HepG2 (cell line): ENCODE results near the gene TNNI2. TPM values are rescaled to one million over a fixed set of nuclear protein-coding genes. Genes with fewer than 3 reads are reported as not detected.
A peak's percentile ranks its signal among the peaks of the same experiment; 100 is the strongest.

Experiments used
- ATAC-seq: fragments of 200-7000 bp; cut with Tn5 transposase; 3 replicates; pipeline ENCODE4 v1.9.1; 2020; ENCODE audit warnings: mild to moderate bottlenecking, moderate library complexity
- BruUV-seq: library from RNA; stranded (reverse); fragments of 400-500 nt; replicated peaks from 2 replicates; lab custom pipeline; 2021; lab: Mats Ljungman, UMichigan
- CTCF ChIA-PET: fragments of 300-600 bp; formaldehyde crosslinking; extraction: SDS; loops from one replicate; lab custom pipeline; 2021; ENCODE audit warnings: low total read pairs, inconsistent platforms, low intra/inter-chr PET ratio; lab: Yijun Ruan, JAX
- POLR2A ChIA-PET: fragments of 350-600 bp; sonication (Branson Sonifier 250); formaldehyde crosslinking; loops from one replicate; lab custom pipeline; 2020; ENCODE audit warnings: antibody characterized with exemption, inconsistent platforms; lab: Yijun Ruan, JAX
- DNase-seq: peaks from one replicate; pipeline ENCODE4 v3.0.0-alpha.2; 2015; ENCODE audit warnings: low spot score
- FAIRE-seq: peaks from 3 replicates; lab custom pipeline; 2011; peaks lifted over from hg19 to GRCh38; lab: Jason Lieb, UNC
- H2AFZ ChIP-seq: one replicate; pipeline ENCODE4 v1.6.1; 2011; ENCODE audit warnings: low read length, inconsistent platforms
- H3K27ac ChIP-seq: fragments of 300-600 bp; 3 replicates; pipeline ENCODE4 v1.8.0; 2011; ENCODE audit warnings: mixed run types, mild to moderate bottlenecking, mixed read lengths, low read length, inconsistent platforms; ENCODE audit not compliant: insufficient read depth; ENCODE audit errors: extremely low read length
- H3K27me3 ChIP-seq, 2 experiments: fragments of 200-600 bp in 1 of 2; 2 replicates in 1 of 2; 3 replicates in 1 of 2; pipeline versions ENCODE4 v1.6.0 to v1.8.0; 2011; ENCODE audit warnings: low read length in 2 of 2, mild to moderate bottlenecking in 2 of 2, moderate library complexity in 2 of 2, inconsistent platforms in 1 of 2; ENCODE audit not compliant: insufficient read depth in 2 of 2, control insufficient read depth in 1 of 2
- H3K36me3 ChIP-seq, 2 experiments: fragments of 200-600 bp in 1 of 2; replicated peaks in 1 of 2; 2 replicates in 1 of 2; 3 replicates in 1 of 2; pipeline versions ENCODE4 v1.5.1 to v1.8.0; 2011; ENCODE audit warnings: low read length in 2 of 2, inconsistent platforms in 1 of 2; ENCODE audit not compliant: insufficient read depth in 2 of 2, control insufficient read depth in 1 of 2
- H3K4me1 ChIP-seq: 2 replicates; pipeline ENCODE4 v1.5.1; 2012; ENCODE audit warnings: low read length, inconsistent platforms; ENCODE audit not compliant: insufficient read depth
- H3K4me2 ChIP-seq: 2 replicates; pipeline ENCODE4 v1.6.0; 2011; ENCODE audit warnings: low read depth, low read length, inconsistent platforms
- H3K4me3 ChIP-seq, 3 experiments: fragments of 200-600 bp in 1 of 3; sonication (generic), shearing (Covaris generic) in 1 of 3; replicated peaks in 1 of 3; 2 replicates each; pipeline ENCODE4 v1.5.1; 2011 to 2016; ENCODE audit warnings: low read length in 3 of 3, inconsistent platforms in 2 of 3, low read depth in 2 of 3, mild to moderate bottlenecking in 2 of 3, control low read depth in 1 of 3, mixed read lengths in 1 of 3; ENCODE audit not compliant: insufficient read depth in 1 of 3
- H3K79me2 ChIP-seq: one replicate; pipeline ENCODE4 v1.6.1; 2011; ENCODE audit warnings: low read length, inconsistent platforms; ENCODE audit not compliant: insufficient read depth
- H3K9ac ChIP-seq: 2 replicates; pipeline ENCODE4 v1.6.0; 2011; ENCODE audit warnings: mild to moderate bottlenecking, low read depth, low read length, inconsistent platforms; ENCODE audit not compliant: insufficient read depth
- H3K9me3 ChIP-seq: 2 replicates; pipeline ENCODE4 v1.5.1; 2012; ENCODE audit warnings: mild to moderate bottlenecking, low read length
- H4K20me1 ChIP-seq: 2 replicates; pipeline ENCODE4 v1.6.0; 2011; ENCODE audit warnings: inconsistent platforms, mild to moderate bottlenecking, low read length, moderate library complexity; ENCODE audit not compliant: insufficient read depth
- ARNT ChIP-seq: fragments of 450-650 bp; IDR thresholded peaks from 2 replicates; pipeline ENCODE4 v1.6.1; 2017
- BCL6 ChIP-seq: IDR thresholded peaks from 2 replicates; pipeline ENCODE4 v1.6.1; 2016; ENCODE audit warnings: missing genetic modification reagents, missing compliant biosample characterization
- DNMT1 ChIP-seq: sonication (generic); formaldehyde crosslinking; IDR thresholded peaks from 2 replicates; pipeline ENCODE4 v1.5.1; 2020; ENCODE audit warnings: mild to moderate bottlenecking, missing genetic modification reagents
- ERF ChIP-seq: IDR thresholded peaks from 2 replicates; pipeline ENCODE4 v1.6.1; 2018; ENCODE audit warnings: missing biosample characterization, missing genetic modification reagents
- MIXL1 ChIP-seq: IDR thresholded peaks from 2 replicates; pipeline ENCODE4 v1.6.1; 2016
- NFYC ChIP-seq: IDR thresholded peaks from 2 replicates; pipeline ENCODE4 v1.6.1; 2016; ENCODE audit warnings: missing genetic modification reagents, missing compliant biosample characterization
- ZBTB7B ChIP-seq: sonication (generic); formaldehyde crosslinking; IDR thresholded peaks from 2 replicates; pipeline ENCODE4 v1.4.0; 2020; ENCODE audit warnings: missing genetic modification reagents
- ZNF343 ChIP-seq: sonication (generic); formaldehyde crosslinking; IDR thresholded peaks from 2 replicates; pipeline ENCODE4 v1.4.0; 2020; ENCODE audit warnings: mild to moderate bottlenecking, missing genetic modification reagents
- ZNF569 ChIP-seq: sonication (generic); formaldehyde crosslinking; IDR thresholded peaks from 2 replicates; pipeline ENCODE4 v1.5.0; 2020; ENCODE audit warnings: mild to moderate bottlenecking, missing genetic modification reagents, moderate library complexity, borderline replicate concordance
- ZNF790 ChIP-seq: sonication (generic); formaldehyde crosslinking; IDR thresholded peaks from 2 replicates; pipeline ENCODE4 v1.8.0; 2022; ENCODE audit warnings: missing genetic modification reagents, mild to moderate bottlenecking, borderline replicate concordance
- WGBS: methylation state at CpG from one replicate; pipeline ENCODE4 v1.1.6; 2017; ENCODE audit warnings: low lambda C conversion rate; 5-methylcytosine and 5-hydroxymethylcytosine counted together
- in situ Hi-C: cut with HindIII; loops from 2 replicates; pipeline ENCODE4 v1.10.0; 2017; ENCODE audit warnings: low pct_unique_long_range_greater_than_20kb; ENCODE audit not compliant: extremely low pct_ligation_motif_present
- intact Hi-C: fragments of 100-400 bp; cut with micrococcal nuclease; formaldehyde crosslinking; loops from one replicate; pipeline ENCODE4 v1.10.0; 2022; ENCODE audit not compliant: unreplicated experiment
- polyA plus RNA-seq, 8 experiments: library from polyadenylated mRNA; depleted of rRNA in 3 of 8; stranded (reverse) in 7 of 8; unstranded in 1 of 8; fragments of >200 nt; fragmentation: Illumina TruSeq in 4 of 8; extraction: Trizol in 4 of 8; gene quantifications; 2 replicates each; pipeline versions ENCODE4 v1.2.1 to v1.2.3, GENCODE V29; 2011 to 2016; ENCODE audit warnings: low read depth in 4 of 8, missing spikeins in 1 of 8, mixed read lengths in 1 of 8; ENCODE audit not compliant: insufficient read depth in 1 of 8
- total RNA-seq, 5 experiments: library from RNA; depleted of rRNA; stranded (reverse); fragments of >200 nt; fragmentation: Illumina TruSeq; extraction: Trizol; gene quantifications; 2 replicates each; pipeline ENCODE4 v1.2.3, GENCODE V29; 2016; ENCODE audit warnings: low read depth in 1 of 5
- TF ChIP-seq, protein P1 (sequence below): sonication (generic); formaldehyde crosslinking; IDR thresholded peaks from 2 replicates; pipeline ENCODE4 v1.8.1; 2023; ENCODE audit warnings: mild to moderate bottlenecking, moderate library complexity, missing genetic modification reagents
- TF ChIP-seq, protein P2 (sequence below): sonication (generic); formaldehyde crosslinking; IDR thresholded peaks from 2 replicates; pipeline ENCODE4 v1.5.0; 2020; ENCODE audit warnings: mild to moderate bottlenecking, missing genetic modification reagents, moderate library complexity

TNNI2 gene
- total and polyA plus RNA-seq, 2 of the 13 experiments (the other 11 are each of a cell fraction or from before 2014, with no cell fraction given) = 7.2 to 12.0 TPM

DNA sequence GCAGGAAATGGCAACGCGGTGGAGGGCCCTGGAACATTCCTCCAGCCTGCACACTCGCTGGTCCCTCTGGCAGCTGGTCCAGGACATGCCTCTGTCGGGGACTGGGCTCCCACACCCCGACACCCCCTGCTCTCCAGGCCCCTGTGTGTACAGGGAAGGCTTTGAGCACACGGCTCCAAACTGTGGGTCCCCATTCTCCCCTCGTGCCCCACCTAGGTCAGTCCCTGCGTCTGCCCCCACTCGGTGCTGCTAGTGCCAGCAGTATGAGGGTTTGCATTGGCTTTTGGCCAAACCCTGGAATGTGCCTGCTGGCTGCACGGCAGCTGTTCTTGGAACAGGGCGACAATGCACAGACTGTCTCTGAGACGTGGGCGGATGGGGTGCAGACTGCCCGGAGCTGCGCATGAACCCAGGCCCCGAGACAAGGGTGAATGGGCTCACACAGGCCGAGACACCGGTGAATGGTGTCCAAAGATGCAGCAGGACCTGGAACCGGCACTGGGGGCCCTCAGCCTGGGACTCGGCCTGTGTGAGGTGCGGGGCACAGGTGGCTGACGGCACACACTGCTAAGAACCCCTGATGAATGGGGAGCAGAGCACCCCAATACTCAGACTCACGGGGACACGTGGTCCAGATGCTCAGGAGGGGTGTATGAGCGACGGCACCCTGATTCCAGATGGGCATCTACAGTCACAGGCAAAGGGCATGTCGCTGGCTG, 11.5 kb upstream of the TNNI2 start (continued):
- TF ChIP-seq DNMT1 (CRISPR knock-in tag) (no peak), ZBTB7B (CRISPR knock-in tag) (peak; percentile 38; the same call in 1 of the 2 replicates), NFYC (no peak), ZNF569 (CRISPR knock-in tag) (no peak), BCL6 (CRISPR knock-in tag) (peak; percentile 71), ZNF343 (CRISPR knock-in tag) (0 out of 2 replicates have a peak, but pooled peaks have one; percentile 34), ERF (peak; percentile 15; the same call in 1 of the 2 replicates)
- TF ChIP-seq, protein P1, sequence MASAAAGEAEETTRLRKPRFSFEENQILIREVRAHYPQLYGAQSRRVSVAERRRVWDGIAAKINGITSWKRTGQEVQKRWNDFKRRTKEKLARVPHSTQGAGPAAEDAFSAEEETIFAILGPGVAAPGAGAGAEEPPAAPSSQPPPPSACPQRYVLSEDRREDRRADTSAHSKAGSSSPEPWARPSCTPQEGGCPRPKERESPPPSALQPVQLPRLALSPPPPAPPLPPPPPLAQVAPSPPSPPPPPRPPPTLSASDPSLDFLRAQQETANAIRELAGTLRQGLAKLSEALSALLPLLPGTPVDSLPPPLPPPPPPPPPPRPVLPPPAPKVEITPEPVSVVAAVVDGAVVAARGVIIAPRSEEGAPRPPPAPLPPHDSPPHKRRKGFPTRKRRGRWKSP (CRISPR knock-in tag) = no peak
- TF ChIP-seq, protein P2, sequence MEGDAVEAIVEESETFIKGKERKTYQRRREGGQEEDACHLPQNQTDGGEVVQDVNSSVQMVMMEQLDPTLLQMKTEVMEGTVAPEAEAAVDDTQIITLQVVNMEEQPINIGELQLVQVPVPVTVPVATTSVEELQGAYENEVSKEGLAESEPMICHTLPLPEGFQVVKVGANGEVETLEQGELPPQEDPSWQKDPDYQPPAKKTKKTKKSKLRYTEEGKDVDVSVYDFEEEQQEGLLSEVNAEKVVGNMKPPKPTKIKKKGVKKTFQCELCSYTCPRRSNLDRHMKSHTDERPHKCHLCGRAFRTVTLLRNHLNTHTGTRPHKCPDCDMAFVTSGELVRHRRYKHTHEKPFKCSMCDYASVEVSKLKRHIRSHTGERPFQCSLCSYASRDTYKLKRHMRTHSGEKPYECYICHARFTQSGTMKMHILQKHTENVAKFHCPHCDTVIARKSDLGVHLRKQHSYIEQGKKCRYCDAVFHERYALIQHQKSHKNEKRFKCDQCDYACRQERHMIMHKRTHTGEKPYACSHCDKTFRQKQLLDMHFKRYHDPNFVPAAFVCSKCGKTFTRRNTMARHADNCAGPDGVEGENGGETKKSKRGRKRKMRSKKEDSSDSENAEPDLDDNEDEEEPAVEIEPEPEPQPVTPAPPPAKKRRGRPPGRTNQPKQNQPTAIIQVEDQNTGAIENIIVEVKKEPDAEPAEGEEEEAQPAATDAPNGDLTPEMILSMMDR = peak; percentile 23; the same call in 1 of the 2 replicates
- TF ChIP-seq, all 625 proteins: peak for 98

DNA sequence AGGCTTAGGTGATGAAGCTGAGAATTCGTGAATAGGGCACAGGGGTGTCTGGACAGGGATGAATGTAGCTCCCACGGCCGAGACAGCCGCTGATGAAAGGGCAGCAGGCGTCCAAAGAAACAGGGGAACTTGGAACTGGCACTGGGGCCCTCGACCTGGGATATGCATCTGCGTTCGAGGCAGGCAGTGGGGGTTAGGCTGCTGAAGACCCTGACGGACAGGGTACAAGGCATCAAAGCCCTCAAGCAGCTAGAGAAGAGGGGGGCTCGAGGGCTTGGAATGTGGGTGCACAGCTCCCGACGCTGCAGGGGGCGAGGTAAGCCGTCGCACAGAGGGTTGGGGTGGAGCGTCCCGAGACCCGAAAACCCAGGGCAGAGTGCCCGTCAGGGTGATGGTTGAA, 10.8 kb upstream of the TNNI2 start:
- no peak overlapping the region for H2AFZ ChIP-seq
- no peaks in the 10 kb centered on the region for H3K79me2 ChIP-seq
- ChIA-PET CTCF (interaction anchor here (0.7 to 4.0 kb wide), 2 partner anchors 209 to 324 kb away, joined by 3 to 56 read pairs; no protein-coding TSS in a partner anchor), POLR2A (interaction anchor here (1.8 kb wide), 1 partner anchor 137 kb away, joined by 6 read pairs; no protein-coding TSS in a partner anchor)
- intact Hi-C loops = no loop called here
- no peak overlapping the region for H3K27ac ChIP-seq
- H3K9ac ChIP-seq = no peak overlapping the region
- no peak for ATAC-seq
- peaks cover 85% of the 10 kb centered on the region for H3K4me1 ChIP-seq
- in situ Hi-C loops = no loop called here
- no TSS peak for BruUV-seq
- no peak overlapping the region for H3K4me3 ChIP-seq
- WGBS = 96% methylated on average over 19 of the region's 19 CpGs
- peaks cover 0 to 2% of the 10 kb centered on the region in 2 experiments; a peak in 1 of 5 replicates for H3K27me3 ChIP-seq
- no peak for DNase-seq
- no peaks in the 10 kb centered on the region for H4K20me1 ChIP-seq
- H3K4me2 ChIP-seq = no peak overlapping the region
- FAIRE-seq = no peak
- H3K36me3 ChIP-seq = no peaks in the 10 kb centered on the region
- H3K9me3 ChIP-seq = no peaks in the 10 kb centered on the region
- no peak for TF ChIP-seq ARNT
- TF ChIP-seq ZNF790 (CRISPR knock-in tag) = no peak
- no peak for TF ChIP-seq MIXL1 (CRISPR knock-in tag)
